Neural cell (in vitro differentiated cells): ENCODE measurements around the gene ZNF154. TPM values are rescaled to one million over a fixed set of nuclear protein-coding genes. Genes with fewer than 3 reads are reported as not detected.

Source experiments
- H2AFZ ChIP-seq: fragments of 200-600, 300-800 bp; sonication (generic), shearing (Covaris generic); 2 replicates; pipeline ENCODE4 v1.6.0; 2014; ENCODE audit warnings: low read depth, mild to moderate bottlenecking, antibody characterized with exemption, low read length, moderate library complexity
- H3F3A ChIP-seq: fragments of 200-600 bp; shearing (Covaris generic); 2 replicates; pipeline ENCODE4 v1.6.1; 2016; ENCODE audit warnings: mild to moderate bottlenecking, moderate library complexity, mixed read lengths, antibody characterized with exemption, low read length; ENCODE audit not compliant: insufficient read depth, poor library complexity, severe bottlenecking
- H3K27ac ChIP-seq: fragments of 200-600, 300-800 bp; sonication (generic), shearing (Covaris generic); 2 replicates; pipeline ENCODE4 v1.5.1; 2014; ENCODE audit warnings: mild to moderate bottlenecking, low read length, moderate library complexity
- H3K27me3 ChIP-seq: fragments of 300-800, 200-600 bp; sonication (generic), shearing (Covaris generic); 2 replicates; pipeline ENCODE4 v1.6.0; 2014; ENCODE audit warnings: mild to moderate bottlenecking, low read depth, low read length, moderate library complexity; ENCODE audit not compliant: insufficient read depth
- H3K36me3 ChIP-seq: fragments of 300-800, 200-600 bp; sonication (generic), shearing (Covaris generic); 2 replicates; pipeline ENCODE4 v1.5.1; 2014; ENCODE audit warnings: mild to moderate bottlenecking, antibody characterized with exemption, low read length, moderate library complexity; ENCODE audit not compliant: insufficient read depth
- H3K4me2 ChIP-seq: fragments of 300-800, 200-600 bp; sonication (generic), shearing (Covaris generic); 2 replicates; pipeline ENCODE4 v1.6.0; 2014; ENCODE audit warnings: mild to moderate bottlenecking, low read length
- H3K4me3 ChIP-seq: fragments of 300-800, 200-600 bp; sonication (generic), shearing (Covaris generic); 2 replicates; pipeline ENCODE4 v1.5.1; 2014; ENCODE audit warnings: mild to moderate bottlenecking, low read length, moderate library complexity
- H3K79me2 ChIP-seq: fragments of 200-600 bp; shearing (Covaris generic); replicated peaks from 2 replicates; pipeline ENCODE4 v1.6.0; 2014; ENCODE audit warnings: mild to moderate bottlenecking, low read length, moderate library complexity; ENCODE audit not compliant: insufficient read depth
- H3K9ac ChIP-seq: fragments of 300-800, 200-600 bp; sonication (generic), shearing (Covaris generic); 2 replicates; pipeline ENCODE4 v1.6.1; 2016; ENCODE audit warnings: mild to moderate bottlenecking, low read length, mixed read lengths
- H3K9me2 ChIP-seq: fragments of 200-600 bp; shearing (Covaris generic); 2 replicates; pipeline ENCODE4 v1.6.1; 2016; ENCODE audit warnings: mild to moderate bottlenecking, low read length, mixed read lengths; ENCODE audit not compliant: insufficient read depth
- H3K9me3 ChIP-seq: fragments of 200-600, 300-800 bp; sonication (generic), shearing (Covaris generic); 2 replicates; pipeline ENCODE4 v1.6.1; 2016; ENCODE audit warnings: mild to moderate bottlenecking, mixed run types, low read length, moderate library complexity, mixed read lengths
- H4K20me1 ChIP-seq: fragments of 200-600 bp; shearing (Covaris generic); 2 replicates; pipeline ENCODE4 v1.6.1; 2016; ENCODE audit warnings: mild to moderate bottlenecking, mixed run types; ENCODE audit not compliant: insufficient read depth
- EP300 ChIP-seq: fragments of 450-650 bp; conservative IDR thresholded peaks from 2 replicates; pipeline ENCODE4 v1.6.1; 2014; ENCODE audit warnings: antibody characterized with exemption, mild to moderate bottlenecking, moderate library complexity; ENCODE audit not compliant: poor library complexity, severe bottlenecking
- EZH2 ChIP-seq: fragments of 200-600, 300-800 bp; shearing (Covaris generic), sonication (generic); IDR thresholded peaks from 2 replicates; pipeline ENCODE4 v1.6.1; 2014; ENCODE audit warnings: antibody characterized with exemption, low read length, borderline replicate concordance, mild to moderate bottlenecking; ENCODE audit not compliant: insufficient read depth, poor library complexity, severe bottlenecking
- MXI1 ChIP-seq: fragments of 450-650 bp; conservative IDR thresholded peaks from 2 replicates; pipeline ENCODE4 v1.6.1; 2014; ENCODE audit warnings: antibody characterized with exemption, mild to moderate bottlenecking; ENCODE audit not compliant: poor library complexity, severe bottlenecking
- POLR2AphosphoS5 ChIP-seq: IDR thresholded peaks from 2 replicates; pipeline ENCODE4 v1.6.1; 2012
- RAD21 ChIP-seq: fragments of 450-650 bp; conservative IDR thresholded peaks from 2 replicates; pipeline ENCODE4 v1.6.1; 2014; ENCODE audit warnings: antibody characterized with exemption, mild to moderate bottlenecking, moderate library complexity
- SMC3 ChIP-seq: fragments of 450-650 bp; conservative IDR thresholded peaks from 2 replicates; pipeline ENCODE4 v1.6.1; 2014; ENCODE audit warnings: antibody characterized with exemption, mild to moderate bottlenecking, moderate library complexity; ENCODE audit not compliant: poor library complexity
- TAF1 ChIP-seq: IDR thresholded peaks from 2 replicates; pipeline ENCODE4 v1.6.1; 2012; ENCODE audit warnings: low read depth
- polyA minus RNA-seq: library from RNA; depleted of rRNA, polyadenylated mRNA; stranded (reverse); fragments of >200 nt; gene quantifications from 2 replicates; pipeline ENCODE4 v1.2.3, GENCODE V29; 2014
- polyA plus RNA-seq: library from polyadenylated mRNA; depleted of rRNA; stranded (reverse); fragments of >200 nt; gene quantifications from 2 replicates; pipeline ENCODE4 v1.2.3, GENCODE V29; 2014
- TF ChIP-seq, protein P1 (sequence below): IDR thresholded peaks from 2 replicates; pipeline ENCODE4 v1.6.1; 2012; ENCODE audit warnings: borderline replicate concordance
- TF ChIP-seq, protein P2 (sequence below): fragments of 450-650 bp; IDR thresholded peaks from 2 replicates; pipeline ENCODE4 v1.5.1; 2014; ENCODE audit warnings: antibody characterized with exemption, mild to moderate bottlenecking, moderate library complexity; ENCODE audit not compliant: poor library complexity, severe bottlenecking

The ZNF154 gene
- 25.1 and 25.5 TPM in 2 replicates for polyA plus RNA-seq
- polyA minus RNA-seq, result 52.3 and 55.9 TPM in 2 replicates

DNA sequence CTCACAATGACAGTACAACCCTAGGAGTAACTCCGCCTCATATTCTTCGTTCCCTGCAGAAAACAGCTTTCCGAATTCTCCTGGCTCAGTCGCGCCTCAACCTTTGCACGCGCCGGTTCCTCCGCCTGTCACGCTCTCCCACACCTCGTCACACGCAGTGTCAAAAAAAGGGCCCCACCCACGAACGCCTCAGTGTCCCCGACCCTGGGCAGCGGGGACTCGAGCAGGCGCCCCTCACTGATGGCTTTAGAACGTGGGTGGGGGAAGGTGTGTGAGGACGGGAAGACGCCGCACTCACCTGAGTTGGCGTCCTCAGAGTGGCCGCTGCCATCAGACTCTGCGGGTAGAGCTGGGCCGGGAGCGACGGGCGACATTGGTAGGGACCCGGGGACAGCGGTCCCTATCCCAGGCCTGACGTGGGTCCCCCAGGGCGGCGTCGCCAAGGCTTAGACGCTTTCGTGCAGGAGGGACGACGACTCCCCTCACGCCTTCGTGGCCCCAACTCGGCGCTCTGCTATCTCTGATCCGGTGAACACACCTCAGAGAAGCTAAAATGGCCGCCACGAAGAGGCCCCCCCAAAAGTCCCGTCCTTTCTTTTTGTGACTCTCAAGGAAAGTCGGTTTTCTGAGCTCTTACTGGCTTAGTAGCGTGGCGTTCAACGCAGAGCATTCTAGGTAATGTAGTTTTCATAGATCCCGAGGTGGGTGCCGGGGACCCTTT lies at the start of gene ZNF154:
Gene ZNF154 (minus strand): TSS at position 564 of the 721 bp plus-strand sequence. CDS start 233 bp downstream, at position 331.
- Histone ChIP-seq H3K27me3 (no peaks in the 10 kb centered on the region), H3K27ac (peak within 1 kb of the TSS; percentile 95), H3K36me3 (peaks cover 5% of the 10 kb centered on the region), H3K4me3 (peak within 1 kb of the TSS; percentile 92), H3K9me2 (no peaks in the 10 kb centered on the region), H3K9ac (peak within 1 kb of the TSS; percentile 96), H4K20me1 (no peaks in the 10 kb centered on the region), H3F3A (no peaks in the 10 kb centered on the region), H3K79me2 (peaks cover 41% of the 10 kb centered on the region), H3K4me2 (peak within 1 kb of the TSS; percentile 78), H2AFZ (peak within 1 kb of the TSS; percentile 76), H3K9me3 (no peaks in the 10 kb centered on the region)
- TF ChIP-seq MXI1, result peak; percentile 65
- no peak for TF ChIP-seq EZH2
- TF ChIP-seq, protein P1, sequence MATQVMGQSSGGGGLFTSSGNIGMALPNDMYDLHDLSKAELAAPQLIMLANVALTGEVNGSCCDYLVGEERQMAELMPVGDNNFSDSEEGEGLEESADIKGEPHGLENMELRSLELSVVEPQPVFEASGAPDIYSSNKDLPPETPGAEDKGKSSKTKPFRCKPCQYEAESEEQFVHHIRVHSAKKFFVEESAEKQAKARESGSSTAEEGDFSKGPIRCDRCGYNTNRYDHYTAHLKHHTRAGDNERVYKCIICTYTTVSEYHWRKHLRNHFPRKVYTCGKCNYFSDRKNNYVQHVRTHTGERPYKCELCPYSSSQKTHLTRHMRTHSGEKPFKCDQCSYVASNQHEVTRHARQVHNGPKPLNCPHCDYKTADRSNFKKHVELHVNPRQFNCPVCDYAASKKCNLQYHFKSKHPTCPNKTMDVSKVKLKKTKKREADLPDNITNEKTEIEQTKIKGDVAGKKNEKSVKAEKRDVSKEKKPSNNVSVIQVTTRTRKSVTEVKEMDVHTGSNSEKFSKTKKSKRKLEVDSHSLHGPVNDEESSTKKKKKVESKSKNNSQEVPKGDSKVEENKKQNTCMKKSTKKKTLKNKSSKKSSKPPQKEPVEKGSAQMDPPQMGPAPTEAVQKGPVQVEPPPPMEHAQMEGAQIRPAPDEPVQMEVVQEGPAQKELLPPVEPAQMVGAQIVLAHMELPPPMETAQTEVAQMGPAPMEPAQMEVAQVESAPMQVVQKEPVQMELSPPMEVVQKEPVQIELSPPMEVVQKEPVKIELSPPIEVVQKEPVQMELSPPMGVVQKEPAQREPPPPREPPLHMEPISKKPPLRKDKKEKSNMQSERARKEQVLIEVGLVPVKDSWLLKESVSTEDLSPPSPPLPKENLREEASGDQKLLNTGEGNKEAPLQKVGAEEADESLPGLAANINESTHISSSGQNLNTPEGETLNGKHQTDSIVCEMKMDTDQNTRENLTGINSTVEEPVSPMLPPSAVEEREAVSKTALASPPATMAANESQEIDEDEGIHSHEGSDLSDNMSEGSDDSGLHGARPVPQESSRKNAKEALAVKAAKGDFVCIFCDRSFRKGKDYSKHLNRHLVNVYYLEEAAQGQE, result peak; percentile 83
- peak; percentile 42 for TF ChIP-seq EP300
- TF ChIP-seq POLR2AphosphoS5, result peak; percentile 79
- peak; percentile 76 for TF ChIP-seq TAF1
- peak; percentile 27 for TF ChIP-seq SMC3
- no peak for TF ChIP-seq RAD21

DNA sequence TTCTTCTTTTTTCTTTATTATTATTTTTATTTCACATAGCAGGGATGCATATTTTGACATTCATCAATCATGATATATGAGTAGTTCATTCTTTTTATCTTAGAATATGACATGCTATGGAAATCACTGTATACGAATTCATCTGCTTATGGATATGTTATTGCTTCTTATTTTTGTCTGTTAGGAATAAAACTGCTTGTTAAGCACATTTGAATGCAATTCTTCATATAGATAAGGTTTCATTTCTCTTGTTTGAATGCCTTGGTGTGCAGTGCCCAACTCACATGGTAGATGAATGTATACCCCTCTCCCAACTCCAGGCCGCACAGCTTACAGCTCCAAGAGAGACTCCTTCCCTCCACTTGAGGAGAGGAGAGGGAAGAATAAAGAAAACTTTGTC lies 48.9 kb upstream of the ZNF154 start:
- Histone ChIP-seq H3F3A (no peaks in the 10 kb centered on the region), H3K4me2 (no peak overlapping the region), H3K9ac (no peak overlapping the region), H4K20me1 (no peaks in the 10 kb centered on the region), H2AFZ (no peak overlapping the region), H3K4me3 (no peak overlapping the region), H3K9me3 (no peaks in the 10 kb centered on the region), H3K36me3 (peaks cover 43% of the 10 kb centered on the region), H3K27ac (no peak overlapping the region), H3K9me2 (no peaks in the 10 kb centered on the region), H3K79me2 (peaks cover 10% of the 10 kb centered on the region), H3K27me3 (no peaks in the 10 kb centered on the region)
- TF ChIP-seq RAD21, result no peak
- TF ChIP-seq, protein P2, sequence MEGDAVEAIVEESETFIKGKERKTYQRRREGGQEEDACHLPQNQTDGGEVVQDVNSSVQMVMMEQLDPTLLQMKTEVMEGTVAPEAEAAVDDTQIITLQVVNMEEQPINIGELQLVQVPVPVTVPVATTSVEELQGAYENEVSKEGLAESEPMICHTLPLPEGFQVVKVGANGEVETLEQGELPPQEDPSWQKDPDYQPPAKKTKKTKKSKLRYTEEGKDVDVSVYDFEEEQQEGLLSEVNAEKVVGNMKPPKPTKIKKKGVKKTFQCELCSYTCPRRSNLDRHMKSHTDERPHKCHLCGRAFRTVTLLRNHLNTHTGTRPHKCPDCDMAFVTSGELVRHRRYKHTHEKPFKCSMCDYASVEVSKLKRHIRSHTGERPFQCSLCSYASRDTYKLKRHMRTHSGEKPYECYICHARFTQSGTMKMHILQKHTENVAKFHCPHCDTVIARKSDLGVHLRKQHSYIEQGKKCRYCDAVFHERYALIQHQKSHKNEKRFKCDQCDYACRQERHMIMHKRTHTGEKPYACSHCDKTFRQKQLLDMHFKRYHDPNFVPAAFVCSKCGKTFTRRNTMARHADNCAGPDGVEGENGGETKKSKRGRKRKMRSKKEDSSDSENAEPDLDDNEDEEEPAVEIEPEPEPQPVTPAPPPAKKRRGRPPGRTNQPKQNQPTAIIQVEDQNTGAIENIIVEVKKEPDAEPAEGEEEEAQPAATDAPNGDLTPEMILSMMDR, result no peak
- no peak for TF ChIP-seq TAF1
- TF ChIP-seq, protein P1, result no peak
- no peak for TF ChIP-seq EZH2
- no peak for TF ChIP-seq POLR2AphosphoS5
- TF ChIP-seq EP300, result no peak
- TF ChIP-seq SMC3, result no peak
- no peak for TF ChIP-seq MXI1
